Activated naive CD8-positive, alpha-beta T cell treated with anti-CD3 and anti-CD28 coated beads, Interleukin-2, amount 50 U/mL, for 16 hours (primary cell): ENCODE results near the gene TAF4B.
"Not testable (repeated sequence)": the region's sequence is repeated elsewhere in the genome, so short reads cannot be mapped to it uniquely, and the experiment has no call there.

Source experiments
- DNase-seq: peaks from one replicate; pipeline ENCODE4 v3.0.0-alpha.2; 2020; ENCODE audit warnings: low read depth, low spot score

The TAF4B gene

GRCh38 chr18:26226229-26227050 is at the start of gene TAF4B:
Gene TAF4B (plus strand): TSS chr18:26226445. CDS start chr18:26226934, 489 bp downstream.
- DNase-seq, result peak; percentile 90

- DNase-seq, result no peak
Observed at GRCh38 chr18:26181343-26181826, 44.9 kb upstream of the TAF4B start.

- no peak for DNase-seq
Observed at GRCh38 chr18:26183395-26184112, 42.7 kb upstream of the TAF4B start.

- DNase-seq, result no peak
Observed at GRCh38 chr18:26185267-26185666, 41.0 kb upstream of the TAF4B start.

- no peak for DNase-seq
Observed at GRCh38 chr18:26190506-26190905, 35.7 kb upstream of the TAF4B start.

- no peak for DNase-seq
Observed at GRCh38 chr18:26192233-26192632, 34.0 kb upstream of the TAF4B start.

GRCh38 chr18:26196605-26197004 is 29.6 kb upstream of the TAF4B start:
- DNase-seq, result no peak

GRCh38 chr18:26202001-26202400 is 24.2 kb upstream of the TAF4B start:
- not testable (repeated sequence) for DNase-seq

GRCh38 chr18:26205318-26205717 is 20.9 kb upstream of the TAF4B start:
- DNase-seq, result no peak

- no peak for DNase-seq
Observed at GRCh38 chr18:26206488-26206887, 19.8 kb upstream of the TAF4B start.

GRCh38 chr18:26207937-26208336 is 18.3 kb upstream of the TAF4B start:
- no peak for DNase-seq

- no peak for DNase-seq
Observed at GRCh38 chr18:26208977-26209376, 17.3 kb upstream of the TAF4B start.

GRCh38 chr18:26210147-26210546 is 16.1 kb upstream of the TAF4B start:
- DNase-seq, result no peak

GRCh38 chr18:26215247-26215970 is 10.8 kb upstream of the TAF4B start:
- DNase-seq, result no peak

GRCh38 chr18:26225022-26225693 is 1.1 kb upstream of the TAF4B start:
- DNase-seq, result no peak

GRCh38 chr18:26225915-26226228 is 373 bp upstream of the TAF4B start:
- DNase-seq, result no peak

- no peak for DNase-seq
Observed at GRCh38 chr18:26227051-26227670, 916 bp downstream of the TAF4B start.

GRCh38 chr18:26228562-26229260 is 2.5 kb downstream of the TAF4B start:
- DNase-seq, result no peak

- DNase-seq, result no peak
Observed at GRCh38 chr18:26230497-26230896, 4.3 kb downstream of the TAF4B start.

GRCh38 chr18:26233208-26233607 is 7.0 kb downstream of the TAF4B start:
- no peak for DNase-seq

- DNase-seq, result not testable (repeated sequence)
Observed at GRCh38 chr18:26237363-26237762, 11.1 kb downstream of the TAF4B start.
